HAP-1 (cell line): Measurements from ENCODE around the gene YIPF4.
"Not testable (repeated sequence)": the region's sequence is repeated elsewhere in the genome, so short reads cannot be mapped to it uniquely, and the experiment has no call there.

Source experiments
- DNase-seq, 2 experiments: peaks; one replicate each; pipeline ENCODE4 v3.0.0-alpha.2; 2016 to 2020; ENCODE audit warnings: low spot score in 2 of 2
- H3K27me3 ChIP-seq: fragments of 250-450 bp; sonication (Bioruptor Pico); 2 replicates; pipeline ENCODE4 v1.5.1; 2020; ENCODE audit warnings: low read depth, mild to moderate bottlenecking, moderate library complexity
- H3K36me3 ChIP-seq: fragments of 250-450 bp; sonication (Bioruptor Pico); replicated peaks from 2 replicates; pipeline ENCODE4 v1.5.1; 2020; ENCODE audit warnings: mild to moderate bottlenecking
- H3K4me1 ChIP-seq: fragments of 250-450 bp; sonication (Bioruptor Pico); 2 replicates; pipeline ENCODE4 v1.5.1; 2020; ENCODE audit warnings: mild to moderate bottlenecking
- H3K4me3 ChIP-seq: fragments of 250-450 bp; sonication (Bioruptor Pico); 2 replicates; pipeline ENCODE4 v1.5.1; 2020; ENCODE audit warnings: mild to moderate bottlenecking, moderate library complexity
- H3K9me3 ChIP-seq: fragments of 250-450 bp; sonication (Bioruptor Pico); 2 replicates; pipeline ENCODE4 v1.5.1; 2020; ENCODE audit warnings: mild to moderate bottlenecking, moderate library complexity
- in situ Hi-C: fragments of 300-500 bp; cut with MboI; formaldehyde crosslinking; loops from 3 replicates; pipeline ENCODE4 v1.14.3; 2020; ENCODE audit warnings: low sequenced_read_pairs, inconsistent platforms, mixed read lengths

Gene YIPF4

GRCh38 chr2:32310577-32310976, 32.9 kb downstream of the YIPF4 start:
- no peaks in the 10 kb centered on the region; the same call in 1 of the 2 replicates for H3K4me1 ChIP-seq
- no peaks in the 10 kb centered on the region for H3K27me3 ChIP-seq
- H3K9me3 ChIP-seq, result no peaks in the 10 kb centered on the region
- H3K4me3 ChIP-seq, result no peak overlapping the region
- H3K36me3 ChIP-seq, result no peaks in the 10 kb centered on the region; the same call in 1 of the 2 replicates
- in situ Hi-C loops, result no loop called here
- no peak for DNase-seq

- in situ Hi-C loops, result no loop called here
- Histone ChIP-seq H3K9me3 (no peaks in the 10 kb centered on the region), H3K4me3 (no peak overlapping the region), H3K4me1 (no peaks in the 10 kb centered on the region; the same call in 1 of the 2 replicates), H3K27me3 (no peaks in the 10 kb centered on the region), H3K36me3 (no peaks in the 10 kb centered on the region)
- no peak for DNase-seq
Observed at GRCh38 chr2:32314886-32315285, 37.2 kb downstream of the YIPF4 start.

GRCh38 chr2:32328679-32329078, 51.0 kb downstream of the YIPF4 start:
- H3K36me3 ChIP-seq, H3K4me3 ChIP-seq, H3K27me3 ChIP-seq, H3K4me1 ChIP-seq, in situ Hi-C loops, H3K9me3 ChIP-seq, DNase-seq: not testable (repeated sequence)

- H3K36me3 ChIP-seq, in situ Hi-C loops, H3K4me1 ChIP-seq, DNase-seq, H3K4me3 ChIP-seq, H3K9me3 ChIP-seq, H3K27me3 ChIP-seq: not testable (repeated sequence)
Observed at GRCh38 chr2:32329180-32329980, 51.7 kb downstream of the YIPF4 start.

GRCh38 chr2:32330136-32330535, 52.4 kb downstream of the YIPF4 start:
- no peak for DNase-seq
- no peaks in the 10 kb centered on the region for H3K36me3 ChIP-seq
- H3K4me1 ChIP-seq, result no peaks in the 10 kb centered on the region
- no peaks in the 10 kb centered on the region for H3K9me3 ChIP-seq
- H3K4me3 ChIP-seq, result no peak overlapping the region
- H3K27me3 ChIP-seq, result no peaks in the 10 kb centered on the region
- in situ Hi-C loops, result no loop called here

- H3K4me3 ChIP-seq, result no peak overlapping the region
- in situ Hi-C loops, result no loop called here
- no peaks in the 10 kb centered on the region for H3K36me3 ChIP-seq
- no peak for DNase-seq
- no peaks in the 10 kb centered on the region for H3K27me3 ChIP-seq
- no peaks in the 10 kb centered on the region for H3K4me1 ChIP-seq
- no peaks in the 10 kb centered on the region for H3K9me3 ChIP-seq
Observed at GRCh38 chr2:32342801-32343200, 65.1 kb downstream of the YIPF4 start.

- H3K4me1 ChIP-seq, H3K9me3 ChIP-seq, H3K36me3 ChIP-seq, DNase-seq, H3K27me3 ChIP-seq, in situ Hi-C loops, H3K4me3 ChIP-seq: not testable (repeated sequence)
Observed at GRCh38 chr2:32350797-32351196, 73.1 kb downstream of the YIPF4 start.

- no peak for DNase-seq
- in situ Hi-C loops, result no loop called here
- no peaks in the 10 kb centered on the region for H3K27me3 ChIP-seq
Observed at GRCh38 chr2:32355976-32356680, 78.4 kb downstream of the YIPF4 start.

GRCh38 chr2:32356681-32357317, 79.1 kb downstream of the YIPF4 start, which contains the start of gene BIRC6:
Gene BIRC6 (plus strand): TSS chr2:32357023. CDS start chr2:32357162, 139 bp downstream.
- no peaks in the 10 kb centered on the region for H3K9me3 ChIP-seq
- no peaks in the 10 kb centered on the region for H3K27me3 ChIP-seq
- peak within 1 kb of the TSS; percentile 96 for H3K4me3 ChIP-seq
- H3K36me3 ChIP-seq, result peaks cover 13% of the 10 kb centered on the region
- H3K4me1 ChIP-seq, result peaks cover 15% of the 10 kb centered on the region
- peak; percentile 91 to 99 for DNase-seq
- in situ Hi-C loops, result no loop called here

More at GRCh38 chr2:32355976-32356680, 78.4 kb downstream of the YIPF4 start:
- no peaks in the 10 kb centered on the region for H3K9me3 ChIP-seq
- peaks cover 12% of the 10 kb centered on the region for H3K4me1 ChIP-seq
- H3K36me3 ChIP-seq, result peaks cover 7% of the 10 kb centered on the region
- H3K4me3 ChIP-seq, result peak overlapping the region; percentile 96

- Histone ChIP-seq H3K4me1 (peaks cover 17% of the 10 kb centered on the region), H3K9me3 (no peaks in the 10 kb centered on the region), H3K4me3 (peak overlapping the region; percentile 96), H3K27me3 (no peaks in the 10 kb centered on the region), H3K36me3 (peaks cover 15% of the 10 kb centered on the region)
- peak in 1 of 2 experiments; percentile 47 for DNase-seq
- in situ Hi-C loops, result no loop called here
Observed at GRCh38 chr2:32357318-32358110, 79.8 kb downstream of the YIPF4 start.

- in situ Hi-C loops, result no loop called here
- Histone ChIP-seq H3K9me3 (no peaks in the 10 kb centered on the region), H3K36me3 (peaks cover 15% of the 10 kb centered on the region), H3K4me3 (peak overlapping the region; percentile 96), H3K4me1 (peaks cover 17% of the 10 kb centered on the region), H3K27me3 (no peaks in the 10 kb centered on the region)
- peak in 1 of 2 experiments; percentile 38 for DNase-seq
Observed at GRCh38 chr2:32358111-32358482, 80.4 kb downstream of the YIPF4 start.

GRCh38 chr2:32360416-32360815, 82.7 kb downstream of the YIPF4 start:
- no peaks in the 10 kb centered on the region for H3K9me3 ChIP-seq
- H3K36me3 ChIP-seq, result peaks cover 15% of the 10 kb centered on the region
- no peak overlapping the region for H3K4me3 ChIP-seq
- H3K27me3 ChIP-seq, result no peaks in the 10 kb centered on the region
- H3K4me1 ChIP-seq, result peaks cover 17% of the 10 kb centered on the region
- DNase-seq, result no peak
- in situ Hi-C loops, result no loop called here

GRCh38 chr2:32362997-32363396, 85.3 kb downstream of the YIPF4 start:
- Histone ChIP-seq H3K4me1 (peaks cover 11% of the 10 kb centered on the region), H3K36me3 (peaks cover 15% of the 10 kb centered on the region)
- H3K4me3 ChIP-seq, H3K9me3 ChIP-seq, DNase-seq, H3K27me3 ChIP-seq, in situ Hi-C loops: not testable (repeated sequence)
